Neural cell (in vitro differentiated cells): Measurements from ENCODE around the gene RDH8.

ENCODE experiments used
- REST ChIP-seq: IDR thresholded peaks from 2 replicates; pipeline ENCODE4 v1.6.1; 2012; ENCODE audit warnings: borderline replicate concordance
- TF ChIP-seq, protein P1 (sequence below): fragments of 450-650 bp; IDR thresholded peaks from 2 replicates; pipeline ENCODE4 v1.5.1; 2014; ENCODE audit warnings: antibody characterized with exemption, mild to moderate bottlenecking, moderate library complexity; ENCODE audit not compliant: poor library complexity, severe bottlenecking

DNA sequence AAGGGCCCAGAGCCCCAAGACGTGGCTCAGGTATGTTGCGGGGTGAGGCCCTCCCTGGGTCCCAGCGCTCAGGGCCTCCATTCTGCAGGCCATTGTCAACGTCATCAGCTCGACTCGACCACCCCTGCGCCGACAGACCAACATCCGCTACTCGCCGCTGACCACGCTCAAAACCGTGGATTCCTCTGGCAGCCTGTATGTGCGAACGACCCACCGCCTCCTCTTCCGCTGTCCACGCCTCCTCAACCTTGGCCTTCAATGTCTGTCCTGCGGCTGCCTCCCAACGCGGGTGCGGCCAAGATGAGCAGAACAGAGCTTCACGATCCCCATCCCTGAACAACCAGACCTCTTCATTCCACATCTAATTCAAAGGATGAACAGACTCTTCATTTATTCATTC, 8.2 kb downstream of the RDH8 start:
- TF ChIP-seq REST, result no peak
- TF ChIP-seq, protein P1, sequence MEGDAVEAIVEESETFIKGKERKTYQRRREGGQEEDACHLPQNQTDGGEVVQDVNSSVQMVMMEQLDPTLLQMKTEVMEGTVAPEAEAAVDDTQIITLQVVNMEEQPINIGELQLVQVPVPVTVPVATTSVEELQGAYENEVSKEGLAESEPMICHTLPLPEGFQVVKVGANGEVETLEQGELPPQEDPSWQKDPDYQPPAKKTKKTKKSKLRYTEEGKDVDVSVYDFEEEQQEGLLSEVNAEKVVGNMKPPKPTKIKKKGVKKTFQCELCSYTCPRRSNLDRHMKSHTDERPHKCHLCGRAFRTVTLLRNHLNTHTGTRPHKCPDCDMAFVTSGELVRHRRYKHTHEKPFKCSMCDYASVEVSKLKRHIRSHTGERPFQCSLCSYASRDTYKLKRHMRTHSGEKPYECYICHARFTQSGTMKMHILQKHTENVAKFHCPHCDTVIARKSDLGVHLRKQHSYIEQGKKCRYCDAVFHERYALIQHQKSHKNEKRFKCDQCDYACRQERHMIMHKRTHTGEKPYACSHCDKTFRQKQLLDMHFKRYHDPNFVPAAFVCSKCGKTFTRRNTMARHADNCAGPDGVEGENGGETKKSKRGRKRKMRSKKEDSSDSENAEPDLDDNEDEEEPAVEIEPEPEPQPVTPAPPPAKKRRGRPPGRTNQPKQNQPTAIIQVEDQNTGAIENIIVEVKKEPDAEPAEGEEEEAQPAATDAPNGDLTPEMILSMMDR, result no peak
